HG03460 (cell line): ENCODE measurements around the gene PHOSPHO1.
"Not testable (repeated sequence)": the region's sequence is repeated elsewhere in the genome, so short reads cannot be mapped to it uniquely, and the experiment has no call there.

Experiments
- ATAC-seq: cut with Tn5 transposase; IDR thresholded peaks from one replicate; pipeline ENCODE4 v1.9.1; 2021; ENCODE audit not compliant: unreplicated experiment

Gene PHOSPHO1

GRCh38 chr17:49193513-49194296 lies 36.9 kb downstream of the PHOSPHO1 start:
- no peak for ATAC-seq

- peak; percentile 44 for ATAC-seq
Observed at GRCh38 chr17:49191917-49192741, 38.5 kb downstream of the PHOSPHO1 start.

DNA sequence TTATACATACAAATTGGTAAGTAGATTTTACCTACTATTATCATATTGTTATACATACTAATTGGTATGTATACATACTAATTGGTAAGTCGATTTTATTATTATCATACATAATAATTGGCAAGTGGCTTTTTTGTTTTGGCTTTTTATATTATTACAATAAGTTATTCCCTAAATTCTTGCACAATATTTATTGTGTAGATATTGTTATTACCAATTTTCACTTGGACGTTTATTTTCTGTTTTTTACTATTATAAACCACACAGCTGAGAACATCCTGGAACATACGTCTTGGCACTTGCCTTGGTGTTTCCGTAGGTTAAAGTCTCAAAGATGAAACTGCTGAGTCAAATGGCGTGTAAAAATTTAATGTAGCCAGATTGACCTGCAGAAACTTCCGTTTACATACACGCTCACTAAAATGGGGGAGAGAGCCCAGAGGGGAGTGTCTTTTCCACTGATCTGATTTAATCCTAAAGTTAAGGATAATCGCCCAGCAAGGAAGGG lies 39.1 kb downstream of the PHOSPHO1 start:
- no peak for ATAC-seq

DNA sequence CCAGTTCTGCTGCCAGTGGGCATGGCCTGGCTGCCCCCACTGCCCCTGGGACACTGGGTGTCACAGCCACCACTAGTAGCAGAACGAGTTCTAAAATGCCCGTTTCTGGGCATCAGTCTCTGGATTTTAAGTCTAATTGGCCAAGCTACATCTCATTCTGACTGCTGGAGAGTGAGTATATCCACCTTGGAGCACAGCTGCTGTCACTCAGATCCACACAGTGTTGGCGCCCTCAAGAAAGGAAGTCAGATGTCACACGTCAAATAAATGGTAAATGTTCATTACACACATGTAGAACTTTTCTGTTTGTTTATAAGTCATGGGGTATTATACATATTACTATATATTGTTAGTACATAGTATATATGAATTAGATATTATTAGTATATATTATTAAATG lies 39.7 kb downstream of the PHOSPHO1 start:
- ATAC-seq, result no peak

GRCh38 chr17:49187301-49187700 lies 43.3 kb downstream of the PHOSPHO1 start:
- no peak for ATAC-seq

DNA sequence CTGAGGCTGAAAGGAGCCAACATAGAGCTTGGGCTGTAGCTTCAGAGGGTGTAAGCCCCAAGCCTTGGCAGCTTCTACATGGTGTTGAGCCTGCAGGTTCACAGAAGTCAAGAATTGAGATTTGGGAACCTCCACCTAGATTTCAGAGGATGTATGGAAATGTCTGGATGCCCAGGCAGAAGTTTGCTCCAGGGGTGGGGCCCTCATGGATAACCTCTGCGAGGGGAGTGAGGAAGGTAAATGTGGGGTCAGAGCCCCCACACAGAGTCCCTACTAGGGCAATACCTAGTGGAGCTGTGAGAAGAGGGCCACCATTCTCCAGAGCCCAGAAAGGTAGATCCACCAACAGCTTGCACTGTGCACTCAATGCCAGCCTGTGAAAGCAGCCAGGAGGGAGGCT lies 45.2 kb downstream of the PHOSPHO1 start:
- not testable (repeated sequence) for ATAC-seq

- not testable (repeated sequence) for ATAC-seq
Observed at GRCh38 chr17:49184522-49184921, 46.1 kb downstream of the PHOSPHO1 start.

- no peak for ATAC-seq
Observed at GRCh38 chr17:49183801-49184200, 46.8 kb downstream of the PHOSPHO1 start.

DNA sequence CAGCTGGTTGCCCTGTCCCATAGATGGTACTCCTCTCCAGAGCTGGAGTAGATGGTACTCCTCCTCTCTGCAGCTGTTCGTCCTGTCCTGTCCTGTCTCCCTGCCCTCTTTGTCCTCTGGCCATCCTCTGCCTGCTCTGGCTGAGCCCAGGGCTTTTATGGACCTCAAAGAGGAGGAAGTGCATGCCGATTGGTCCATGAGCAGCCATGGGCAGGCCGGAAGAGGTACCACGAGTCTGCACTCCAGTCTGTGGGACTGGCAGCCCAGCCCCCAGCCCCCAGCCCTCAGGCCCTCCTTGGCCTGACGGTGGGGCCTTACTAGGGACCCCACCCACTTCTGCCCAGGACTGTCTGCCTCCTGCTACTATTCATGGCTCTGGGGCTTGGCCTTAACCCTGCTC lies 47.2 kb downstream of the PHOSPHO1 start:
- ATAC-seq, result no peak

GRCh38 chr17:49180998-49181635 lies 49.5 kb downstream of the PHOSPHO1 start:
- no peak for ATAC-seq

DNA sequence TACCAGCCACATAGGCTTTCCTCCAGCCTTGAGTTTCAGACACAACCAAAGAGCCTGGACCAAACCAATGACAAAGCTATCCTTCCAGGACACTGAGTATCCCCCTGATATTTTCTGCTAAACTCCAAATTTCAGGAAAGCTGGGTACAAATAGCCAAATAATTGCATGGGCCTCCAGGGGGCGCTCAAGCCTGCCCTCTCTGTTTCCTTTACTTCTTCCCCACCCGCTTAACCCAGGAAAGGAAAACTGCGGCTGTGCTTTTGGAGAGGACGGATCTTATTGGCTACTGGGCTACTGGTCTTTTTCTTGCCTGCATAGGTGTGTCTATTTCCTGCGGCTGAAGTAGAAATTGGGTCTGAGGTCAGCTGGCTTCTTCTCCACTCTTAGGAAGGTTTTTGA lies 50.3 kb downstream of the PHOSPHO1 start:
- no peak for ATAC-seq

DNA sequence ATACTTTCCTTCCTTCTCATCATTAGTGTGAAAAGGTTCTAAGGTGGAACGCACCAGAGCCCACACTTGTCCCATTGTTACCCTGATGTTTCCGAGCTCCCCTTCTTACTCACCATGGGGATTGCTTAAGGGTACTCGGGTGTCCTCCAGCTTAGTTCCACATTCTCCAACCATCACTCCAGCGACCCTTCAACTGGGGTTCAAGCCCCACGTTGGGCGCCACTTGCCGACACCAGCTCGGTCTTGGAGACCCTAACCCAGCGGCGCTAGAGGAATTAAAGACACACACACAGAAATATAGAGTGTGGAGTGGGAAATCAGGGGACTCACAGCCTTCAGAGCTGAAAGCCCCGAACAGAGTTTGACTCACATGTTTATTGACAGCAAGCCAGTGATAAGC lies 54.6 kb downstream of the PHOSPHO1 start:
- ATAC-seq, result not testable (repeated sequence)
